GM04503 (cell line): ENCODE measurements around the gene ACOT4.
"Not testable (repeated sequence)": the region's sequence is repeated elsewhere in the genome, so short reads cannot be mapped to it uniquely, and the experiment has no call there.

Experiments used
- DNase-seq: peaks from one replicate; pipeline ENCODE4 v3.0.0-alpha.2; 2012; ENCODE audit warnings: low read depth

ACOT4 gene

GRCh38 chr14:73582102-73582979, 9.3 kb upstream of the ACOT4 start:
- DNase-seq, result not testable (repeated sequence)

- no peak for DNase-seq
Measured at GRCh38 chr14:73588695-73589094, 3.0 kb upstream of the ACOT4 start.

- DNase-seq, result no peak
Measured at GRCh38 chr14:73589116-73589515, 2.6 kb upstream of the ACOT4 start.

- DNase-seq, result not testable (repeated sequence)
Measured at GRCh38 chr14:73590673-73591004, 1.0 kb upstream of the ACOT4 start.

GRCh38 chr14:73594491-73594890, 2.8 kb downstream of the ACOT4 start:
- DNase-seq, result no peak

GRCh38 chr14:73599499-73599898, 7.8 kb downstream of the ACOT4 start:
- no peak for DNase-seq

GRCh38 chr14:73602994-73603393, 11.3 kb downstream of the ACOT4 start:
- DNase-seq, result no peak

GRCh38 chr14:73606271-73606670, 14.6 kb downstream of the ACOT4 start:
- DNase-seq, result no peak

GRCh38 chr14:73607241-73607640, 15.6 kb downstream of the ACOT4 start:
- DNase-seq, result no peak

GRCh38 chr14:73610687-73611086, 19.0 kb downstream of the ACOT4 start:
- no peak for DNase-seq

- no peak for DNase-seq
Measured at GRCh38 chr14:73612339-73613045, 20.8 kb downstream of the ACOT4 start, which contains the start of gene ACOT6. TSS of gene ACOT6 (plus strand) at chr14:73612517. CDS start at chr14:73612572, 55 bp downstream.

- DNase-seq, result no peak
Measured at GRCh38 chr14:73613046-73613383, 21.3 kb downstream of the ACOT4 start.

- DNase-seq, result no peak
Measured at GRCh38 chr14:73613419-73613963, 21.8 kb downstream of the ACOT4 start.

GRCh38 chr14:73616831-73617230, 25.2 kb downstream of the ACOT4 start:
- DNase-seq, result no peak

GRCh38 chr14:73619524-73619923, 27.9 kb downstream of the ACOT4 start:
- DNase-seq, result no peak

- no peak for DNase-seq
Measured at GRCh38 chr14:73620268-73620667, 28.6 kb downstream of the ACOT4 start.

- no peak for DNase-seq
Measured at GRCh38 chr14:73623504-73624054, 31.9 kb downstream of the ACOT4 start.

- DNase-seq, result no peak
Measured at GRCh38 chr14:73625706-73626105, 34.0 kb downstream of the ACOT4 start.

GRCh38 chr14:73627151-73627558, 35.5 kb downstream of the ACOT4 start:
- no peak for DNase-seq

- no peak for DNase-seq
Measured at GRCh38 chr14:73630009-73630780, 38.5 kb downstream of the ACOT4 start.

GRCh38 chr14:73633116-73634010, 41.7 kb downstream of the ACOT4 start:
- no peak for DNase-seq
